NB4 (cell line): ENCODE results near the gene MEF2D.

Source experiments
- DNase-seq: peaks from one replicate; pipeline ENCODE4 v3.0.0; 2010; ENCODE audit warnings: low read depth
- H3K4me3 ChIP-seq: one replicate; pipeline ENCODE4 v1.5.1; 2011; ENCODE audit warnings: mild to moderate bottlenecking, low read depth, low read length, moderate library complexity
- CTCF ChIP-seq: IDR thresholded peaks from one replicate; pipeline ENCODE4 v1.5.1; 2012; ENCODE audit warnings: low read depth, low read length
- MAX ChIP-seq: IDR thresholded peaks from 2 replicates; pipeline ENCODE4 v1.6.1; 2011; ENCODE audit warnings: low read depth, low read length
- MYC ChIP-seq: IDR thresholded peaks from 2 replicates; pipeline ENCODE4 v1.6.1; 2011; ENCODE audit warnings: low read depth, low read length
- POLR2A ChIP-seq: IDR thresholded peaks from 2 replicates; pipeline ENCODE4 v1.6.1; 2011; ENCODE audit warnings: mild to moderate bottlenecking; ENCODE audit not compliant: insufficient read length; ENCODE audit errors: extremely low read depth

The MEF2D gene

GRCh38 chr1:156468693-156469345, 31.8 kb downstream of the MEF2D start:
- no peak for TF ChIP-seq POLR2A
- TF ChIP-seq MAX: no peak
- TF ChIP-seq MYC: no peak
- TF ChIP-seq CTCF: no peak
- no peak overlapping the region for H3K4me3 ChIP-seq

GRCh38 chr1:156467906-156468305, 32.7 kb downstream of the MEF2D start:
- TF ChIP-seq MAX (no peak), CTCF (no peak), POLR2A (no peak), MYC (no peak)
- H3K4me3 ChIP-seq: no peak overlapping the region
- DNase-seq: no peak

More at GRCh38 chr1:156468693-156469345, 31.8 kb downstream of the MEF2D start:
- no peak for DNase-seq

GRCh38 chr1:156467385-156467784, 33.2 kb downstream of the MEF2D start:
- no peak for TF ChIP-seq MAX
- H3K4me3 ChIP-seq: no peak overlapping the region
- DNase-seq: no peak

- H3K4me3 ChIP-seq: no peak overlapping the region
- peak; percentile 44 for DNase-seq
- TF ChIP-seq POLR2A: no peak
- peak; percentile 22 for TF ChIP-seq CTCF
- TF ChIP-seq MYC: no peak
These were observed 34.7 kb downstream of the MEF2D start for GRCh38 chr1:156465747-156466365.

- H3K4me3 ChIP-seq: no peak overlapping the region
- no peak for DNase-seq
- TF ChIP-seq POLR2A: no peak
- no peak for TF ChIP-seq MYC
These were observed 35.6 kb downstream of the MEF2D start for GRCh38 chr1:156464825-156465452.

GRCh38 chr1:156464335-156464734, 36.2 kb downstream of the MEF2D start:
- no peak for TF ChIP-seq MAX
- no peak for TF ChIP-seq POLR2A
- no peak for TF ChIP-seq MYC
- no peak for TF ChIP-seq CTCF
- H3K4me3 ChIP-seq: no peak overlapping the region
- no peak for DNase-seq

- no peak overlapping the region for H3K4me3 ChIP-seq
- TF ChIP-seq MYC (no peak), POLR2A (no peak)
- DNase-seq: no peak
These were observed 36.7 kb downstream of the MEF2D start for GRCh38 chr1:156463874-156464273.
